ENCODE measurements around the gene DCXR. TPM values are rescaled to one million over a fixed set of nuclear protein-coding genes. Genes with fewer than 3 reads are reported as not detected.

DCXR gene
- polyA plus RNA-seq, 6 donors from 2014 or later, result 74.0 to 199 (median 98.1) TPM

DNA sequence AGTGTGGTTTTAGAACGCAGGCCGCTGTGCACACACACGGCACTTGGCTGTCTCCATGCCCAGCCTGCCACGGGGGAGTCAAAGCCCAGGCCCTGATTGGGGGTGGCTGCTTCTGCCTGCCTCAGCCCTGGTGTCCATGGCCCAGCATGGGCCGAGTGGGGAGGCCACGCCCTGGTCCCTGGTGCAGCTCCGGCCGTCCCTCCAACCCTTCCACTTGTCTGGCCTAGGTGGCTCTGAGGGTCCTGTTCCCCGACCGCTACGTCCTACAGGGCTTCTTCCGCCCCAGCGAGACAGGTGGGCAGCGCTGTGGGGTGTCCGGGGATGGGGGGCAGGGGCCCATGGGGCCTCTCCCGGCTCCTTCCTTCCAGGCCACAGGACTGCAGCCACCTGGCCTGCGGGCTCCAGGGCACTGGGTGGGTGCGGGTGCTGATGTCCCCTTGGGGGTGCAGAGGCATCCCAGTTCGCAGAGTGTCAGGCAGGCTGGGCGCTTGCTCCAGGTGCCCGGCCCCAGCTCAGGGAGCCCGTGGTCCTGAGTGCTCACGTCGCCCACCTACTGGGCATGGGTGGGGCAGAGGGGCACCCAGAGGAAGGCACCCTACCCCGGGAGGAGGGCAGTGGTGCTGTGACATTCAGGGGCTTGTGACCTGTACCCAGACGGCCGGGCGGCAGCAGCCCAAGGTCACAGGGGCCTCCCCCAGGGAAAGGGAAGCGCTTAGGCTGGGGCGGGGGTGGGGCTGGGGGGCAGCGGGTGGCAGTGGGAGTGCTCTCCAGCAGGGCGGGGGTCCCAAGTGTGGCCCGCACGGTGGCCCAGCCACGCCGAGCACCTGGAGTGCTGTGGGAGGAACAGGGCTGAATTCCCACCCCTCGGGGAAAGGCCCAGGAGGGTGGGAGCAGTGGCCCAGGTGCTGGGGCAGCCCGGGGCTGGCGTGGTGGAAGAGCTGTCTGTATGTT, 26.6 kb downstream of the DCXR start:
- H3K36me3 Mint-ChIP-seq, result no peaks in the 10 kb centered on the region
- no peak overlapping the region for H3K4me3 Mint-ChIP-seq
- no peaks in the 10 kb centered on the region for H3K4me1 Mint-ChIP-seq
- H3K9me3 Mint-ChIP-seq, result no peaks in the 10 kb centered on the region
- ATAC-seq (ENCODE audit: low read depth in 2 of 2) (no peak), DNase-seq (no peak)
- no peaks in the 10 kb centered on the region for H3K27me3 Mint-ChIP-seq
- no peak overlapping the region for H3K27ac Mint-ChIP-seq

DNA sequence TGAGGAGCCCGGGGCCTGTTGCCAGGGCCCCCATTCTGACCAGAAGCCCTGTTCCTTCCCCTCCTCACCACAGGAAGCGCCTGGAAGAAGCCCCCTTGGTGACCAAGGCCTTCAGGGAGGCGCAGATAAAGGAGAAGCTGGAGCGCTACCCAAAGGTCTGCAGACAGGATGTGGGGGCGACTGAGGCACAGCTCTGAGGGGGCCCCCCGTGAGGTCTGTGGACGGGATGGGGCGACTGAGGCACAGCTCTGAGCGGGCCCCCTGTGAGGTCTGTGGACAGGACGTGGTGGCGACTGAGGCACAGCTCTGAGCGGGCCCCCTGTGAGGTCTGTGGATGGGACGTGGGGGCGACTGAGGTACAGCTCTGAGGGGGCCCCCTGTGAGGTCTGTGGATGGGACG, 28.1 kb downstream of the DCXR start:
- H3K27ac Mint-ChIP-seq, result no peak overlapping the region
- no peak overlapping the region for H3K4me3 Mint-ChIP-seq
- no peak for ATAC-seq (ENCODE audit: low read depth in 2 of 2)
- no peak for DNase-seq
- H3K36me3 Mint-ChIP-seq, result no peaks in the 10 kb centered on the region
- no peaks in the 10 kb centered on the region for H3K9me3 Mint-ChIP-seq
- no peaks in the 10 kb centered on the region for H3K27me3 Mint-ChIP-seq
- H3K4me1 Mint-ChIP-seq, result no peaks in the 10 kb centered on the region

- Mint-ChIP-seq H3K36me3 (no peaks in the 10 kb centered on the region), H3K27ac (no peak overlapping the region), H3K9me3 (no peaks in the 10 kb centered on the region), H3K4me1 (no peaks in the 10 kb centered on the region), H3K27me3 (no peaks in the 10 kb centered on the region), H3K4me3 (no peak overlapping the region)
- no peak for DNase-seq
- ATAC-seq (ENCODE audit: low read depth in 2 of 2), result no peak
Measured at GRCh38 chr17:82008941-82009405, 28.5 kb downstream of the DCXR start.

GRCh38 chr17:82008258-82008940, 29.1 kb downstream of the DCXR start:
- ATAC-seq (ENCODE audit: low read depth in 2 of 2) (no peak), DNase-seq (no peak)
- Mint-ChIP-seq H3K36me3 (no peaks in the 10 kb centered on the region), H3K27me3 (no peaks in the 10 kb centered on the region), H3K27ac (no peak overlapping the region), H3K9me3 (no peaks in the 10 kb centered on the region), H3K4me1 (no peaks in the 10 kb centered on the region), H3K4me3 (no peak overlapping the region)

GRCh38 chr17:82007495-82008257, 29.8 kb downstream of the DCXR start:
- no peak overlapping the region for H3K4me3 Mint-ChIP-seq
- no peaks in the 10 kb centered on the region for H3K36me3 Mint-ChIP-seq
- H3K4me1 Mint-ChIP-seq, result no peaks in the 10 kb centered on the region
- H3K27me3 Mint-ChIP-seq, result no peaks in the 10 kb centered on the region
- no peaks in the 10 kb centered on the region for H3K9me3 Mint-ChIP-seq
- H3K27ac Mint-ChIP-seq, result no peak overlapping the region
- no peak for ATAC-seq (ENCODE audit: low read depth in 2 of 2)
- no peak for DNase-seq

DNA sequence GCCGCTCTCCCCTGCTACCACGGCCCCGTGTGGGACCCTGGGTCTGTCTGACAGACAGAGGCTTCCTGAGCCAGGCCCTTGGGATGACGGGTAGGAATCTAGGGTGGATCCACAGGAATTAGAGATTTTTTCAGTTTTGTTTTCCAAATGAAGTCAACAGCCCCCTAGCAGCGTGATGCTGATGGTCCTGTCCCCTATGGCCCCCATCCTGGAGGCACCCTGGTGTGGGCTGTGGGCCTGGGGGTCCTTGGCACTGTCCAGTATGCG, 30.3 kb downstream of the DCXR start:
- Mint-ChIP-seq H3K4me3 (no peak overlapping the region), H3K4me1 (no peaks in the 10 kb centered on the region), H3K9me3 (no peaks in the 10 kb centered on the region), H3K27ac (no peak overlapping the region), H3K27me3 (no peaks in the 10 kb centered on the region), H3K36me3 (no peaks in the 10 kb centered on the region)
- ATAC-seq (ENCODE audit: low read depth in 2 of 2) (no peak), DNase-seq (no peak)

- no peaks in the 10 kb centered on the region for H3K4me1 Mint-ChIP-seq
- DNase-seq (no peak), ATAC-seq (ENCODE audit: low read depth in 2 of 2) (no peak)
- H3K36me3 Mint-ChIP-seq, result no peaks in the 10 kb centered on the region
- no peak overlapping the region for H3K27ac Mint-ChIP-seq
- no peak overlapping the region for H3K4me3 Mint-ChIP-seq
- H3K9me3 Mint-ChIP-seq, result no peaks in the 10 kb centered on the region
- H3K27me3 Mint-ChIP-seq, result no peaks in the 10 kb centered on the region
Measured at GRCh38 chr17:82006468-82007227, 30.8 kb downstream of the DCXR start.

DNA sequence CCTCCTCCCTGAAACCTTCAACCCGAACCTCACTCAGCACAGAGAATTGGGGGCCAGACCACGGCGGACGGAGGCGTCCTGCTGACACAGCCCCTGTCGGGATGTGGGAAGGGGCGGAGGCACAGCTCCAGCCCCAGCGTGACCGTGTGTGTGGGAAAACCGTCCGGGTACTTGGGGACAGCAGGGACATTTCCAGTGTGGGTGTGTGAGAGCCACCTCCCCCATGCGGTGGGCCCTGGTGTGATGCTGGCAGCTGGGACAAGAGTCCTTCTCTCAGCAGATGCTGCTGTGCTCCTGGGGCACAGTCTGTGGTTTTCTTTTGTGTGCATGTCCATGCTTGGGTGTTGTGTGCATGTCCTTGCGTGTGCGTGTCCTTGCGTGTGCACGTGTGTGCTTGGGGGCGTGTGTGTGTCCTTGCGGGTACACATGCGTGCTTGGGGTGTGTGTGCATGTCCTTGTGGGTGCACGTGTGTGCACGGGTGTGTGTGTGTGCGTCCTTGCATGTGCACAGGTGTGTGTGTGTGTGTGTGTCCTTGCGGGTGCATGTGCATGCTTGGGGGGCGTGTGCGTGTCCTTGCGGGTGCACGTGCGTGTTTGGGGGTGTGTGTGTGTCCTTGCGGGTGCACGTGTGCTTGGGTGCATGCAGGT, 31.7 kb downstream of the DCXR start:
- ATAC-seq (ENCODE audit: low read depth in 2 of 2) (no peak), DNase-seq (no peak)
- Mint-ChIP-seq H3K4me1 (no peaks in the 10 kb centered on the region), H3K36me3 (no peaks in the 10 kb centered on the region), H3K4me3 (peak overlapping the region in 1 of 8 donors; percentile 29), H3K9me3 (no peaks in the 10 kb centered on the region), H3K27me3 (no peaks in the 10 kb centered on the region), H3K27ac (no peak overlapping the region)

DNA sequence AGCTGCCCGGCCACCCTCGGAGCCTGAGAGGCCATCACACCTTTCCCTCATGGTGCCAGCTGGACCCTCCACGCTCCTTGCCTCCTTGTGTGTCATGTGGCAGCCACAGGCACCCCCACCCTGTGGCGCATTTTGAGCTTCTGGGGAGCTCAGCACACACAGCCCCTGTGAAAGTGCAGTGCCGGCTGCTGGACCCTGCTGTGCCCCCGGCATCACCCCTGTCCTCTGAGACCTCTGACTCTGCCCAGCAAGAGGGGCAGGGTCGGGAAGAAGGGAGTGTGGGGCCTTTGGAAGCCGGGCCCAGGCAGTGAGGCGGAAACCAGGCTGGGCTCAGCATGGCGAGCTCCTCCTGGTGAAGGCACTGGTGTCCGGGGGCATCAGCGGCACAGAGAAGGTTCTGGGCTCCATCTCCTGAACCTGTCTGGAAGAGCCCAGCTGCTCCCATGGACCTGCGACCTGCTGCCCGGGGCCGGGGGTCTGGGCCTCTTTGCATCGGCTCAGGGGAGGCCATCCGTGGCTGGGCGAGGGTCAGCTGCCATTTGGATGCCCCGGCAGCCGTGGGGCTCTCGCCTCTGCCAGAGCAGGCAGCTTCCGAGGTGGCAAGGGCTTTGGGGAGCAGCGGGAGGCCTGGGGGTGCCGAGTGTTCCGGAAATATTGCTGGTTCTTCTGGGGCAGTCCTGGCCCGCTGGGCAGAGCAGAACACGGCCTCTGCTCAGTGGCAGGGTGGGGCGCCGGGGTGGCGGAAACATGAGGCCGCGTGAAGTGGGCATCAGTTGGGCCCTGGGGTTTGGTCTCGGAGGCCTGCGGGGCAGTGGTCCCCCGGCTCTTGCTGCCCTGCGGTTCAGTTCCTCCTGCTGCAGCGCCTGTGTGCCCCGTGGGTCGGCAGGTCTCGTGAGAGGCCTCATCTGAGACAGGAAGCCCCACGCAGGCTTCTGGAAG, 32.7 kb downstream of the DCXR start:
- Mint-ChIP-seq H3K27ac (no peak overlapping the region), H3K27me3 (no peaks in the 10 kb centered on the region), H3K9me3 (no peaks in the 10 kb centered on the region), H3K36me3 (no peaks in the 10 kb centered on the region), H3K4me1 (peaks cover 0 to 4% (median 0%) of the 10 kb centered on the region in 3 donors), H3K4me3 (no peak overlapping the region)
- DNase-seq, result no peak
- ATAC-seq (ENCODE audit: low read depth in 2 of 2), result no peak

DNA sequence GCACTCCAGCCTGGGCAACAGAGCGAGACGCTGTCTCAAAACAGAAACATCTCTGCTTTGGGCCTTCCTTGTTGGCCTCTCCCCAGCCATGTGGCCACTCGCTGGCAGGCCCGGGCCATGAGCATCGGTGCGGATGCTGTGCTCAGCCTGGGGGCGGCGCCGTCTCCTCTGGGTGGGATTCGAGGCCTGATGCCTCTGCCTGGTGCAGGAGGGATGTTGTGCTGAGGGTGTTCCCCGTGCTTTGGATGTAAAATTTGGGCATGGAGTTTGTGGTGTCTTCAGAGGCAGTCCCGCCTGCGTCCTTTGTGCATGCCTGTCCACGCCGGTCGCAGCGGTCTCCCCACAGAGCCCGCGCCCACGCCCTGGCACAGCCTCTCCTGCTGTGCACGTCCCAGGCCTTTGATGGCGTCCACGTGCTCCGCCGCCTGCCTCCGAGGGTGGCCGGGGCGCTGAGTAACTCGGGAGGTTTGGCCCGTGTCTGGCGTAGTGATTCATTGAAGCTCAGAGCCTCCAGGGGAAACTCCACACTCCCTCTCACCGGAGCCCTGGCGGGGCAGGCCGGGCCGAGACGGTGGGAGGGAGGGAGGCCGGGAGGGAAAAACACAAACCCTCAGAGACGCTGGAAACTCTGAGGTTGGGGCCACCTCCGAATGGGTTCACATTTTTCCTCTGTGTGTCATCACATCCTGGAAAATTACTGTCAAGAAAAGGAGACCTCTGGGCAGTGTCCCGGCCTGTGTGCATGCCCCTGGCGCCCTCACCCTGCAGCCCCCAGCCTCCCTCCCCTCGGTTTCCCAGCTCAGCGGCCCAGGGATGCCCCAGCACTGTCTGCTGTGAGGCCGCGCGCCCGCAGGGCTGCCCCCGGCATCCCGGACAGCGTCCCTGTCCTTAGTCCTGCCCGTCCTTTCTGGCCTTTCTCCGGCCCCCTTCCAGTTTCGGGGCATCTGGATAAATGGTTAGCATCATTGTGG, 33.8 kb downstream of the DCXR start:
- H3K4me3 Mint-ChIP-seq, result no peak overlapping the region
- H3K27me3 Mint-ChIP-seq, result no peaks in the 10 kb centered on the region
- no peak for ATAC-seq (ENCODE audit: low read depth in 2 of 2)
- H3K9me3 Mint-ChIP-seq, result no peaks in the 10 kb centered on the region
- H3K36me3 Mint-ChIP-seq, result no peaks in the 10 kb centered on the region
- no peak for DNase-seq
- no peak overlapping the region for H3K27ac Mint-ChIP-seq
- H3K4me1 Mint-ChIP-seq, result peaks cover 0 to 4% (median 0%) of the 10 kb centered on the region in 3 donors

GRCh38 chr17:82001571-82002056, 35.9 kb downstream of the DCXR start:
- no peaks in the 10 kb centered on the region for H3K27me3 Mint-ChIP-seq
- no peaks in the 10 kb centered on the region for H3K36me3 Mint-ChIP-seq
- H3K4me1 Mint-ChIP-seq, result peaks cover 0 to 4% (median 0%) of the 10 kb centered on the region in 3 donors
- ATAC-seq (ENCODE audit: low read depth in 2 of 2) (no peak), DNase-seq (no peak)
- H3K4me3 Mint-ChIP-seq, result no peak overlapping the region
- no peak overlapping the region for H3K27ac Mint-ChIP-seq
- no peaks in the 10 kb centered on the region for H3K9me3 Mint-ChIP-seq
